ENCODE results near the gene AGAP5.

Gene AGAP5

DNA sequence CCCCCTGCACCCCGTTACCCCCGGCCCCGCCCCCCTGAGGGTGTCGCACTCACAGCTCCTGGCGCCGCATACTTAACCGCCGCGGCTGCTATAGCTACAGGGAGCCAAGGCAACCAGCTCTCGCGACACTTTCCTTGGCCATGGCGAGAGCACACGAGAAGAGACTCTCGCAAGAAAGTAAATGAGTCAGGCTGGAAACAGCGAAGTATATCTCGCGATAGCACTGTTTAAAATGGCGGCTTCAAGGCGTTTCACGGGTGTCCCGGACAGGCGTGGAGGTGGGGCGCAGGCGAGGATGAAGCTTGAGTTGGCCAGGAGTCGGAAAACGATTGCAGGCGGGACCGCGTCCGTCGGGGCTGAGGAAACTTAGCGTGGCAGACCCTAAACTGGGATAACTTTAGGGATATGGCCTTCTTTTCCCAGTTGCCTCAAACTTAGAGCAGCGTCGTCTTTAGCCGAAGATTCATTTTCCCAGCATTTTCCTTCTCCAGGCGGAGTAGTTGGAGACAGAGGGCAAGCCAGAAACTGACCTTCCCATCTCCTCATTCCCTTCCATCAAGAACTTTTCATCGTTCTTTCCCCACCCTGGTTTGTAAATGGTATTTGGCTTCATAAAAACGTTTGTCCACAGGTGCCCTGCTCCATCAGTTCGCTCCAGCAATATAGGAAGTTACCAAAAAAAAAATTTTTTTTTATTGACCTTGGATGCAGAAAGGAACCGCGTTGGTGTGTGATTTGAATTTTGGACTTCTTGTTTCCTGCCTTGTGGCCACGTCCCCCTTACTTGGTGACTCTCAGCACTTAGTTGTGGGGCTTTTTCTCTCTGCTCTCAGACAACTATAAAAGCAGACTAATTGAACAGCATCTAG is 71.8 kb downstream of the AGAP5 start:
- DNase-seq (ENCODE audit: low read depth in 2 of 2): peak; percentile 78 to 83

DNA sequence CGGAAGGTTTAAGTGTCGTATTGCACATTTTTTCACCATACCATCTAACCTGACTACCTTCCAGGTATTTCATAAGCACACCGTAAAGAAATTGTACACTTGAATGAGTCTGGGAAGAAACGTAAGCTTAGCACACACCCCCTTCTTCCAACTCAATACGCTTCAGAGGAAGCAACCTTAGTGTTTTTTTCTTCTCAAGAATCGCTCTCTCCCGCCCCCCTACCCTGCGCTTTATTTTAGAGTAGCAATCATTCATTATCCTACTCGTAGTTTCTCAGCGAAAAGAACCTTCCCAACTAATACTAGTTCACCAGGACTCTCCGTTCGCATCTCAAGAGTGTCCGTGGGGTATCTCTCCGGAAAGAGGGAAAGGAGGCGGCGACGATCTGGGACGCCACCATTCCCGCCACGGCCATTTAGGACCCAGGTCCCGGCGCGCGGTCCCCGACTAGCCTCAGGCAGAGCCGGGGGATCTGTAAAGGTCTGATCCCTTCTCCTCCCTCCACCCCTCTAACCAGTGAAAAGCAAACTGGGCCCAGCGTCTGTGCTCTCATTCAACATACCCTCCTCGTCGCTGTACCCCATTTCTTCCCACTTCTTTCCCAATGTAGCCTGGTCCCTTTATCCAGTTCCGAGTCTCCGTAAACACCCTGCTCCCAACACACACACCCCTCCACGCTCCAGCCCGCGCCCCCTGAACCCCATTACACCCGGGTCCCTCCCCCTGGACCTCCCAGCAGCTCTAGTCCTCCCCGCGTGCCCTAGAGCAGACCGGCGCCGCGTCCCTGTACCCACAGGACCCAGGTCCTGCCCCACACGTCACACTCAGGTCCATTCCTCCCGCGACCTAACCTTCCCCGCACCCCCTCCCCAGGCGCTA is 72.7 kb downstream of the AGAP5 start:
- no peak for DNase-seq (ENCODE audit: low read depth in 2 of 2)

All from stimulated activated CD4-positive, alpha-beta T cell treated with anti-CD3 and anti-CD28 coated beads, Interleukin-1b, Interleukin-23, amount 100 ng/mL, for 4 hours (primary cell).